ENCODE data around the gene OSGIN1.

The OSGIN1 gene

GRCh38 chr16:83972256-83973008 is 19.4 kb downstream of the OSGIN1 start:
- no peak for DNase-seq (ENCODE audit: low read depth)

DNA sequence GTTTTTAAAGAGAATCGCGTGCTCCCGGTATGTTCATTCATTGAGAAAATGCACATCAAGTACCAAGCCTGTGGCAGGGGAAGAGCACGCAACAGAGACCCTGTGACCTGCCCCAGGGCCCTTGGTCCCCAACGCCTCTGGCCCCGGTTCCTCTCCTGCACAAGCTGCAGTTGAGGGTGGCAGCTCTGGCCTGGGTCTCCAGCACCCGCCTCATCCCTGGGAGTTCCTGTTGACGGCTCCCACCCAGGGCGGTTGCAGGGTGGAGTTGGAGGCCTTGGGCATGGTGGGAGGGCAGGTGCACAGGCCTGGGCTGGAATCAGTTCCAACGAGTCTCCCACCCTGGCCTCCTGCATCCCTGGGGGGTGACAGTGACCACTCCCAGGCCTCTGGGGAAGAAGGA is 20.0 kb downstream of the OSGIN1 start:
- DNase-seq (ENCODE audit: low read depth), result no peak

- no peak for DNase-seq (ENCODE audit: low read depth)
These were observed 20.7 kb downstream of the OSGIN1 start for GRCh38 chr16:83973581-83974385.

DNA sequence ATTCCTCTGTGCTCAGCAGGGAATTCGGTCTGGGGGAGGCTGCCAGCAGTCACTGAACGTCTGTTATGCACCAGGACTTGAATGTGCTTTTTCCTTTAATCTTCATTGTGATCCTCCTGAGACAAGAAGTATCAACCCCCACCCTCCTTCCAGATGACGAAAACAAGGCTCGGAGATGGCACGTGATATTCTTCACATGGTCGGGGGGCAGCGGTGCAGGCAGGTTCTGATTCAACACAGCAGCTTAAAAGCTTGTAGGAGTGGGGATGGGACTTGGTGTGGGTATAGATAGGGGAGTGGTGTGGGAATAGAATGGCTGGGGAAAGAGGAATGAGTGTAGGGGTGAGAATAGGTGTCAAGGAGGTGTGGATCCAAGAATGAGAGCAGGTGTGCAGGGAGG is 21.4 kb downstream of the OSGIN1 start:
- DNase-seq (ENCODE audit: low read depth), result no peak

GRCh38 chr16:83975590-83976260 is 22.7 kb downstream of the OSGIN1 start:
- no peak for DNase-seq (ENCODE audit: low read depth)

- DNase-seq (ENCODE audit: low read depth), result no peak
These were observed 24.2 kb downstream of the OSGIN1 start for GRCh38 chr16:83977056-83977815.

DNA sequence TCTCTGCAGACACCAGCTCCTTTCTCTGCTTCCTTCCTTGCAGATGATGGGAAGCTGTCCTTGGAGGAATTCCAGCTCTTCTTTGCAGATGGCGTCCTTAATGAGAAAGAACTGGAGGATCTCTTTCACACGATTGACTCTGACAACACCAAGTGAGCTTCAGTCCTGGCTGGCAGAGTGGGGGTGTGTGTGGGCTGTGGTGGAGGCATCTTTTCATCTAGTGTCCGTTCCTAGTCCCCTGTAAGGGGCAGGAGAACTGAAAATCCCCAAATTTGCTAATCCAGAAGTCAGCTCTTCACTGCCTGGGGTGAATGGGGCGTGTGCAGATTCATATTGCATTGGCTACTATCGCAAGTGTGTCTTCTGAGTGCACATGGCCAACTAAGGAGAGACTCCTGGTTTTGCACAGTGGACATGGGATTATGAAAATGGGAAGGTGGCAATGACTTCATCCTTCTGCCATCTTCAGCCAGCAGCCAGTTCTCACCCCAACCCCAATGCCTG is 25.4 kb downstream of the OSGIN1 start:
- no peak for DNase-seq (ENCODE audit: low read depth)

- DNase-seq (ENCODE audit: low read depth), result no peak
These were observed 26.4 kb downstream of the OSGIN1 start for GRCh38 chr16:83979441-83979840.

- no peak for DNase-seq (ENCODE audit: low read depth)
These were observed 27.8 kb downstream of the OSGIN1 start for GRCh38 chr16:83980794-83981193.

DNA sequence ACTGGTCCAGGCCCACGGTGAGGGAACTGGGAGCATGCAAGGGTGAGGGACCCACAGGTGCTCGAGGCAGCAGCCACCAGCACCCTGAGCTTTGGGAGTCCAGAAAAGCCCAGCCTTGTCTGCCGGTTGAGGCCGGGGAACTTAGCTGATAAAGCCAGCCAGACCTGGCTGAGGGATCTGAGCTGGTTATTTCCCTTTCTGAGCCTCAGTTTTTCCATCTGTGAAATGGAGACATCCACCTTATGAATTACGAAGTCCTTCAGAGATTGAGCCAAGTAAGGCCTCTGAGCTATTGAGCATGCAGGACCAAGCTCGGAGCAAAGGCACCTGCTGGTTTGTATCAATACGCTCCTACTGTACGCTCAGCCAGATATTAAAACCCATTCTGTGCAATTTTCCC is 28.8 kb downstream of the OSGIN1 start:
- DNase-seq (ENCODE audit: low read depth), result no peak

DNA sequence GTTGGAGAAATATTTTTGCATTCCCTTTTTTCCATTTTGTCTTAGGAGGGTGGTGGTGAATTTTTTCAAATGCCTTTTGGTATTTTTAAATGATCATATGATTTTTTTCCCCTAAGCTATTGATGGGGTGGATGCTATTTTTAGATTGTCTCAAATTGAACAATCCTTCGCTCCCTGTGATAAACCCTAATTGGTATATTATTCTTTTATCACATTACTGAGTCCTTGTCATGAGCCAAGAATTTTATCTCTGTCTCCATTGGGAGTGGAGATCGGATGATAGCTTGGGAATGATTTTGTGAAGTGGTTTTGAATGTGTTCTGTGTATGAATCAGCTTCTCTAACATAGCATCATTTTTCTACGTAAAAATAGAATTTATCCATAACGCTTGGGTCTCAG is 30.5 kb downstream of the OSGIN1 start:
- no peak for DNase-seq (ENCODE audit: low read depth)

GRCh38 chr16:83989300-83989699 is 36.3 kb downstream of the OSGIN1 start:
- DNase-seq (ENCODE audit: low read depth), result no peak

DNA sequence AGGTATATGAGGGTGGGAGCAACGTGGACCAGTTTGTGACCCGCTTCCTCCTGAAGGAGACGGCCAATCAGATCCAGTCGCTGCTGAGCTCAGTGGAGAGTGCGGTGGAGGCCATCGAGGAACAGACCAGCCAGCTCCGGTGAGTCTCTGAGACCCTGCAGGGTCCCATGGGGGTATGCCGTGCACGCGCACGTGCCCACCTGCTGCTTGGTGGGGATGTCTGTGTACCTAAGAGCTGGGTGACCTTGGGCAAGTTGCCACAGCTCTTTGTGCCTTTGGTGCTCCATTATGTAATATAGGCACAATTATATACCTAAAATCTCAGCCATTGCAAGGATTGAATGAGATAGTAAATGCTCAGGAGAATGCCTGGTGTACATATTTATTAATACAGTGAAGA is 37.5 kb downstream of the OSGIN1 start:
- DNase-seq (ENCODE audit: low read depth), result no peak

GRCh38 chr16:83992624-83993023 is 39.6 kb downstream of the OSGIN1 start:
- DNase-seq (ENCODE audit: low read depth), result no peak

- no peak for DNase-seq (ENCODE audit: low read depth)
These were observed 41.0 kb downstream of the OSGIN1 start for GRCh38 chr16:83994087-83994486.

DNA sequence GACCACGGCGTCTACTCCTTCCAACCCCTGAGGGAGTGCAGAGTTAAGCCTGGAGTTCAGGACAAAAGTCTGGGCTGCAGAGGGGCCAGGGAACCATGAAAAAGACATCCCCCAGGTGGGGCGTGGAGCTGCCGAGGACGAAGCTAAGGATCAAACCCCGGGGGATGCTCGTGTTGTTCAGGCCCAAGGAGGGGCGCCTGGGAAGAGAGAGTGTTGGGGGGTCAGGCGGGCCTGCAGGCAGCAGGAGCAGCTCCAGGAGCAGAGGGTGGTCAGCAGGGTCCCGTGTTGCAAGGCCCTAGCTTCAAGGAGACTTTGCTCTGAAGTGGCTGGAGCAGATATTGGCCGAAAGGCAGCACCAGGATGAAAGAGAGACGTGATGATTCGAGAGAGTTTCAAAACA is 41.7 kb downstream of the OSGIN1 start:
- DNase-seq (ENCODE audit: low read depth), result no peak

GRCh38 chr16:83995754-83996153 is 42.7 kb downstream of the OSGIN1 start:
- DNase-seq (ENCODE audit: low read depth), result no peak

- DNase-seq (ENCODE audit: low read depth), result no peak
These were observed 43.6 kb downstream of the OSGIN1 start for GRCh38 chr16:83996481-83997252.

GRCh38 chr16:83998091-83998490 is 45.1 kb downstream of the OSGIN1 start:
- no peak for DNase-seq (ENCODE audit: low read depth)

DNA sequence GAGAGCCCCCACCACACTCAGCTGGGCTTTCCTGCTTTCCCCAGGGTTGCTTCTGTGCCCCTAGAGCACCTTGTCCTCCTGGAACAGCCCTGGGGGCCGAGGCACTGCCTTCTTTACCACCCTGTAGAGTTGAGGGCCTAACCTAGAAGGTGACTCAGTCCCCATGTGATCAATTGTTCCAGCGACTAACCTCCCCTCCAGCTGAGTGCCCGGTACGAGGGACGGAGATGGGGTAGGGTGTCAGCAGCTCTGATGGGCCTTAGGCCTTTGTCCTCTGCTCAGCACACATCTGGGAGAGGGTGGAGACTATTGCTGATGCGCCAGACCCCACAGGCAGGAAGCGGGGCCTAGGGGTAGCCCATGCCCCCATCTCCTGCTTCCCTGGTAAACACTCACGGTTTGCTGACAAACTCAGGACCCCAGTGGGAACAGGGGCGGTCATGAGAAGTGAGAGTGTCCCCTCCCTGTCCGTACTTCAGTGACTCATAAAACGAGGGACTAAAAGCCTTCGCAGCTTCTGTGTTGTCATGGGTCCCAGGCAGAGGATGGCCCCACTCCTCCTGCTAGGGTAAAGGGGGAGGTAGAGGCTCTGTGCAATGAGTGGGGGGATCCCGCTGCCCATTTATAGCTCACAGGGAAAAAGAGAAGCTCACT is 48.1 kb downstream of the OSGIN1 start:
- no peak for DNase-seq (ENCODE audit: low read depth)

GRCh38 chr16:84001726-84002125 is 48.7 kb downstream of the OSGIN1 start:
- no peak for DNase-seq (ENCODE audit: low read depth)

All from activated T-cell treated with anti-CD3 and anti-CD28 coated beads for 48 hours (primary cell).